T-helper 2 cell (primary cell): Measurements from ENCODE around the gene TSC22D1.

ENCODE experiments used
- DNase-seq, 5 experiments: peaks; one replicate each; pipeline versions ENCODE4 v3.0.0 to v3.0.0-alpha.2; 2012 to 2022
- total RNA-seq, 2 donors: gene quantifications; one replicate each; lab custom pipeline; 2026; lab: John Stamatoyannopoulos, UW

TSC22D1 gene
- 46.5 to 49.4 reads per million in 2 donors for total RNA-seq

GRCh38 chr13:44575741-44576350 lies at the start of gene TSC22D1:
TSC22D1 (minus strand) TSS chr13:44576330; CDS start chr13:44576074, 256 bp downstream.
- DNase-seq: peak; percentile 29 to 83 (median 59)

GRCh38 chr13:44622708-44623107 lies 46.6 kb upstream of the TSC22D1 start:
- DNase-seq: no peak

- DNase-seq: no peak
These were observed 46.1 kb upstream of the TSC22D1 start for GRCh38 chr13:44622261-44622660.

- DNase-seq: no peak
These were observed 43.9 kb upstream of the TSC22D1 start for GRCh38 chr13:44620057-44620456.

GRCh38 chr13:44619651-44620050 lies 43.5 kb upstream of the TSC22D1 start:
- DNase-seq: no peak

- no peak for DNase-seq
These were observed 42.2 kb upstream of the TSC22D1 start for GRCh38 chr13:44618326-44618725.

- no peak for DNase-seq
These were observed 41.5 kb upstream of the TSC22D1 start for GRCh38 chr13:44617648-44618047.

GRCh38 chr13:44609137-44609536 lies 33.0 kb upstream of the TSC22D1 start:
- DNase-seq: no peak

GRCh38 chr13:44605721-44606120 lies 29.6 kb upstream of the TSC22D1 start:
- DNase-seq: no peak

GRCh38 chr13:44605275-44605674 lies 29.1 kb upstream of the TSC22D1 start:
- DNase-seq: no peak

GRCh38 chr13:44601586-44601985 lies 25.5 kb upstream of the TSC22D1 start:
- DNase-seq: no peak

- peak in 1 of 5 experiments; percentile 32 for DNase-seq
These were observed 17.9 kb upstream of the TSC22D1 start for GRCh38 chr13:44593861-44594592.

- DNase-seq: no peak
These were observed 16.2 kb upstream of the TSC22D1 start for GRCh38 chr13:44592216-44592847.

GRCh38 chr13:44591316-44591715 lies 15.2 kb upstream of the TSC22D1 start:
- no peak for DNase-seq

- no peak for DNase-seq
These were observed 7.0 kb upstream of the TSC22D1 start for GRCh38 chr13:44583137-44583536.

GRCh38 chr13:44578067-44578400 lies 1.9 kb upstream of the TSC22D1 start:
- no peak for DNase-seq

- peak; percentile 92 to 96 (median 95) for DNase-seq
These were observed 1.3 kb upstream of the TSC22D1 start for GRCh38 chr13:44577236-44578066.

GRCh38 chr13:44576351-44577235 lies 463 bp upstream of the TSC22D1 start:
- DNase-seq: peak; percentile 14 to 55 (median 20)

GRCh38 chr13:44575035-44575434 lies 1.1 kb downstream of the TSC22D1 start:
- no peak for DNase-seq

GRCh38 chr13:44574466-44574855 lies 1.7 kb downstream of the TSC22D1 start:
- no peak for DNase-seq

- peak in 1 of 5 experiments; percentile 44 for DNase-seq
These were observed 2.2 kb downstream of the TSC22D1 start for GRCh38 chr13:44573790-44574465.
